OCI-M1 (cell line): ENCODE results near the gene INCENP.

Experiments
- DNase-seq: peaks from one replicate; lab custom pipeline; 2025; lab: John Stamatoyannopoulos, UW

The INCENP gene

GRCh38 chr11:62124186-62125113 is 639 bp downstream of the INCENP start:
- peak; percentile 49 for DNase-seq

- DNase-seq = no peak
These were observed 1.5 kb downstream of the INCENP start for GRCh38 chr11:62125316-62125715.

DNA sequence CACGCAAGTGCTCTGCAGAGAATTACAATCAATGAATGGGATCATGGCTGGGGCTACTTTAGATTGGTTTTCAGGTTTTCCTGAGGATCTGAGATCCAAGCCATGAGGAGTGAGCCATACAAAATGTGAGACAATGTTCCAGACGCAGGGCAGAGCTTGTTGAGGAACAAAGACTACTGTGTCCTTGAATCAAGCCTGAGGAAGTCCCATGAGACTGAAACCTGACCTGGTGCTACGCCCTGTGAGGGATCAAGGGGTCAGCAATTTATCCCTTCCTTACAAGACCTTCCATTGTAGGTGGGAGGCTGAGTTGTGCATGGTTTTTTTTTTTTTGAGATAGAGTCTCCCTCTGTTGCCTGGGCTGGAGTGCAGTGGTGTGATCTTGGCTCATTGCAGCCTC is 2.1 kb downstream of the INCENP start:
- no peak for DNase-seq

- DNase-seq = no peak
These were observed 3.6 kb downstream of the INCENP start for GRCh38 chr11:62127426-62127825.

- no peak for DNase-seq
These were observed 4.3 kb downstream of the INCENP start for GRCh38 chr11:62127941-62128770.

DNA sequence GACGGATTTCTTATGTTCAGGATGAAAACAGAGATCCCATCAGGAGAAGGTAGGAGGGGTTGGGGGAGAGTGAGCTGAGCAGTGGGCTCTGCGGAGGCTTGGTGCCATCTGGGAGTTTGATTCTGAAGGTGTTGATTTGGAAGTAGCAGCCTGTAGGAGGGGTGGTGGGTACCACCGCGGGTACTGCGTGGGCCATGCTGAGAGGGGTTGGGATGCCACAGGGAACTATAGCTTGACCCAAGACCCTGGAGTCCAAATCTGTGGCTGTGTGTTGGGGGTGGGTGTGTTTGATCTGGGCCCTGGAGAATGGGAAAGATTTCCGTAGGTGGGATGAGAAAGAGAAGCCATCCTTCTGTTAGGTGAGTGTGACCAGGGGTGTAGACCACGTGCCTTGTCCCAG is 5.0 kb downstream of the INCENP start:
- no peak for DNase-seq

- DNase-seq = no peak
These were observed 5.9 kb downstream of the INCENP start for GRCh38 chr11:62129590-62130282.

DNA sequence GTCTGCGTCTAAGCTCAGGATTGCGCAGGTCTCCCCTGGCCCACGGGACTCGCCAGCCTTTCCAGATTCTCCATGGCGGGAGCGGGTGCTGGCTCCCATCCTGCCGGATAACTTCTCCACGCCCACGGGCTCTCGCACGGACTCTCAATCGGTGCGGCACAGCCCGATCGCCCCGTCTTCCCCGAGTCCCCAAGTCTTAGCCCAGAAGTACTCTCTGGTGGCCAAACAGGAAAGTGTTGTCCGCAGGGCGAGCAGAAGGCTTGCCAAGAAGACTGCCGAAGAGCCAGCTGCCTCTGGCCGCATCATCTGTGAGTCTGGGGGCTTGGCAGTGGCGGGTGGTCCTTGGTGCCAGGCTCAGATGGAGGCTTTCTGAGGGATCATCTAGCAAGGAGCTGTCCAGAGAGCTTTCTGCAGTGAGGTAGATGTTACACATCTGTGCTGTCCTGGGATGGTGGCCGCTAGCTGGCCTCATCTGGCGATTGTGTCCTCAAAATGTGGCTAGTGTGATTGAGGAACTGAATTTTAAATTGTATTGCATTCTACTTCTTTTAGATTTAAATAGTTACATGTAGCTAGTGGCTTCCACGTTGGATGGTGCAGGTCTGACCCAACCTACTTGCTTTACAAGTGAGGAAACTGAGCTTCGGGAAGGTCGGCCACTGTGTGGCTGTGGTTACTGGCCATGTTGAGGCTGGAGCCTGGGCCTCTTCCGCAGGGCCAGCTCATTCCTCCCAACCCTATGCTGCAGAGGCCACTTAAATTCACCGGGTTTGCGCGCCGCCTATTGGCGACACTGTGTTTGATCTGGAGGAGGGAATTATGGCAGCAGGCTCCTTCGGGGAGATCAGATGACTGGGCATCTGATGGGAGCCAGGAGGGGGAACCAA is 6.7 kb downstream of the INCENP start:
- DNase-seq = no peak

DNA sequence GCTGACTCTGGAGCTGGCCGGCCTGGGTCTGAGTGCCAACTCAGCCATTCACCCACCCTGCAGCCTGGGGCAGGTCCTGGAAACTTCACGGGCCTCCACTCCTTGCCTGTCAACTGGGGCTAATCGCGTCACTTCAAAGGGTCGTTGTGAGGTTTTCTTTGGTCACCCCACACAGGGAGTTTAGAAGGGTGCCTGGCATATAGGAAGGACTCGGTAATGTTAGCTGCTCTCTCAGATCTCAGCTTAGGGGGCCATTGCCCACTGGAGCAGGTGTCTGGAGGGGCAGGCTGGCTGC is 7.3 kb downstream of the INCENP start:
- DNase-seq = no peak

DNA sequence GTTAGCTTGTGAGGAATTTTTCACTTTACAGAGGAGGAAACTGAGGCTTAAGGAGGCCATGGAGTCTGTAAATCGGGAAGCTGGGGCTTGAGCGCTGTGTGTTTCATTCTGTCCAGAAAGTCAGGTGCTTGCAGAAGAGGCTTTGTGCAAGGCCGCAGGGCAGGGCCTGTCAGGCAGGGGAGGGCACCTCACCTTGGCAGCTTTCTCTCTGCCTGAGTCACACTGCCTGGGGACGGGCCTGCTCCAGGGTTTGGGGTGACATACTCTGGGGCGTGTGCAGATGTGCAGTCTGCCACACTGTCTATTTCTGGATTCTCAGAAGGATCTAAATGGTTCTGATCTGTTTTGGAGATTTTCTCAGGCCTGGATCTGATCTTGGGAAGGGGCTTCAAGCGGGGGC is 8.4 kb downstream of the INCENP start:
- no peak for DNase-seq

DNA sequence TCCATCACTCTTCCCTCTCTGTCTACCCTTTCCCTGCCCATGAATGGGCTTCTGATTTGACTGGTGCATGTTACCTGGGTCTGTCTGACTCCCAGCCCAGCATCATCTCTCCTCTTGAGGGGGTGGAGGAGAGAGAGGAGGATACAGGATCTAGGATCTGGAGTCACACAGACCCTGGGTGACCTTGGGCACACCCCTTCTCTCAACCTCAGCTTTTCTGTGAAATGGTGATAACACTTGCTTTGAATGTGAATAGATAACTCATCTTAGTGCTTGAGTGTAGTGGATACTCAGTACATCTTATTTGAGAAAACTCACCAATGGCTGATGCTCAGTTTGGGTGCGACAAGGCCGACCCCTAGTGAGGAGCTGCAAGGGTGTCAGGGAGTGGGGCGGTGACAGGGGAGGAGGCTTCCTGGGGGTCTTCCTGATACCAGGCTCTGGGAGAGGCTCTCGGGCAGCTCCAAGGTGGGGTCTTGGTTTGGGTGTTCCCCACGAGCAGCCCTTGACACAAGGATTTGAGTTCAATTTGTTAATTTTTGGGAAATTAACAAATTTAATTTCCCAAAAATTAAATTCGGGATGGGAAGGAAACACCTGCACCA is 9.0 kb downstream of the INCENP start:
- DNase-seq = no peak

DNA sequence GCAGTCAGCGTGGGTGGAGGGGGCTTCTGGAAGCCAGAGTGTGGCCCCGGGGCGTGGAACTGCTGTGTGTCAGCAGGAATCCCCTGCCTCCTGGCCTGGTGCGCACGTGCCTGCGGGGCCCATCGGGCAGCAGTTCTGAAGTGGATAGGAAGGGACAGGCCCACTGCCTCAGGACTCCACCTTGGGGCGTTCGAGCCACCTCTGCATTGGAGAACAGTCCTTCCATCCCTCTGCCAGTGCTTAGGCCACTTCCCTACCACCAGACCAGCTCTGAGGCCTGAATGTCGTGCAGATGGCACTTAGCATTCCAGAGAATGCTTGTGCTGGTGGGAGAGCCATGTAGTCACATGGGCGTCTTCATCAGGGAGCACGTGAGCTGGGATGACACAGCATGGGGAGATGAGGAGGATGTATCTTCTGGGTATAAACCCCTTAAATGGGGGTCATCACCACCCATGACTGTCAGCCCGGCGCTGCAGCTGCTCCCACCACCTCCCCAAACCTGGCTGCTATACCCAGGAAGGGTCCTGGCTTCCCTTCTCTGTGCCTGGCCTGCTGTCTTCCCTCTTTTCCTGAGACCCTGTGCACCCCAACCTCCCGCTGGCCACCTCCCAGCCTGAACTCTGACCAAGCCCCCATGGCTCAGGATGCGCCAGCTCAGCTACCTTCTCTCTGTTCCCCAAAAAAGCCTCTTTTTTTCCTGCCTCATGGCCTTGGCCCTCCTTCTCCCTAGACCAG is 9.7 kb downstream of the INCENP start:
- no peak for DNase-seq

DNA sequence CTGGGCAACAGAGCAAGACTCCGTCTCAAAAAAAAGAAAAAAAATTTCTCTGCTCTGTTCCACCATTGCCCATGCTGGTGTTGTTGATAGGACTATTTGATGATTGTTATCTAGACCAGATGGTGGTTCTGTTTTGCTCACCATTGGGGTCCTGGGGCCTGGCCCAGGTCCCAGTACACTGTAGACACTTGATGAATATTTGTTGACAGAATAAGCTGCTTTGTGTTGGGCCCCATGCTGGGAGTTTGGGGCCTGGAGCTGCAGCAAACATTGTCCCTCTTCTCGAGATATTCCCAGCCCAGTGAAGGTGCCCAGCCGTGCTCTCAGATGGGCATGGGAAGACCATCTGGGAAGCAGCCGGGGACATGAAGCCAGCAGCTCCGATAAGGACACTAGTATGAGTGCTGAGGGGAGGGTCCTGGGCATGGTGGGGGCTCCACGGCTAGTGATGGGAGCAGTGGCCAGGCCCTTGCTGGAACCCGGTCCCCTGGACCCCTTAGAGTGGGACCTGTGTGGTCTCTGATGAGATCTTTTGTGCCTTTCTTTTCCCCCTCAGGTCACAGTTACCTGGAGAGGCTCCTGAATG is 13.6 kb downstream of the INCENP start:
- DNase-seq = no peak

GRCh38 chr11:62137881-62138629 is 14.2 kb downstream of the INCENP start:
- no peak for DNase-seq

GRCh38 chr11:62138630-62139425 is 15.0 kb downstream of the INCENP start:
- DNase-seq = no peak

DNA sequence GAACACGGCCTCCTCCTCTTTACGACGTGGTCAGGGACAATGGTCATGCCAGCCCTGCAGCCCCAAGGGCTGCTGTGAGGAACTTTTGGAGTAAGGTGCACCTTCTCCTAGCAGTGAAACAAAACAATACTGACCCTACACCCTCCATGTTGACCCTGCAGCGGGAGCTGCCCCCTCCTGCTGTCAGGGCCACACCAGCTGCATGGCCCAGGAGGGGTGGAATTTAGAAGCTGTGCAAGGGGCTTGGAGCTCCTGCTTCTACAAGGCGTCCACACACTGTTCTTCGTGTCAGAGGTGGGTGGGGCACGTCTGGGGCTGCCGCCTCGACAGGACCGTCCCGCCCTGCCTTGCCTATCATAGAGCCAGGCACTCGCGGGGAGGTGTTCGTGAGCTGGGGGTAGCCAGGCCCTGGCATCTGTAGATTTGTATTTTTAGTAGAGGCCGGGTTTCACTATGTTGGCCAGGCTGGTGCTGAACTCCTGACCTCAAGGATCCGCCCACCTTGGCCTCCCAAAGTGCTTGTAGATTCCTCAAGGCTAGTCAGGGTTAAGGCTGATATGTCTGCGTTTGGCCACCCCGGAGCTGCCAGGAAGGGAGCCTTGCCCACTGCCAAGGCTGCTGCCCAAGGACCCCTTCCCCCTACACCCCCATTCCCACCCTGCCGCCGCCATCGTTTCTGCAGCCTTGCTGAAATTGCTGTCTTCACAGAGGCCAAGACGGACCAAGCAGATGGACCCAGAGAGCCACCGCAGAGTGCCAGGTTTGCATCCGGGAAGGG is 15.9 kb downstream of the INCENP start:
- DNase-seq = no peak

- no peak for DNase-seq
These were observed 16.7 kb downstream of the INCENP start for GRCh38 chr11:62140304-62141110.
